Stimulated activated CD4-positive, alpha-beta T cell treated with anti-CD3 and anti-CD28 coated beads, Interleukin-2, amount 100 ng/mL, for 48 hours (primary cell): ENCODE data around the gene ACSL3.
"Not testable (repeated sequence)": the region's sequence is repeated elsewhere in the genome, so short reads cannot be mapped to it uniquely, and the experiment has no call there.

Source experiments
- DNase-seq, 2 donors: peaks; one replicate each; pipeline ENCODE4 v3.0.0-alpha.2; 2020

Gene ACSL3

GRCh38 chr2:222915092-222915957, 54.5 kb downstream of the ACSL3 start:
- no peak for DNase-seq

GRCh38 chr2:222916229-222917197, 55.7 kb downstream of the ACSL3 start:
- DNase-seq: no peak

GRCh38 chr2:222917212-222917611, 56.4 kb downstream of the ACSL3 start:
- not testable (repeated sequence) for DNase-seq

- no peak for DNase-seq
Observed at GRCh38 chr2:222919841-222920526, 59.1 kb downstream of the ACSL3 start.

GRCh38 chr2:222920657-222921186, 59.9 kb downstream of the ACSL3 start:
- DNase-seq: no peak

- no peak for DNase-seq
Observed at GRCh38 chr2:222922019-222922800, 61.4 kb downstream of the ACSL3 start.

- no peak for DNase-seq
Observed at GRCh38 chr2:222926915-222927314, 66.1 kb downstream of the ACSL3 start.

- no peak for DNase-seq
Observed at GRCh38 chr2:222927600-222927999, 66.8 kb downstream of the ACSL3 start.

- DNase-seq: no peak
Observed at GRCh38 chr2:222928335-222928734, 67.5 kb downstream of the ACSL3 start.

GRCh38 chr2:222930862-222931261, 70.0 kb downstream of the ACSL3 start:
- DNase-seq: no peak

GRCh38 chr2:222931659-222932058, 70.8 kb downstream of the ACSL3 start:
- no peak for DNase-seq

GRCh38 chr2:222933458-222933857, 72.6 kb downstream of the ACSL3 start:
- DNase-seq: no peak

GRCh38 chr2:222935688-222936298, 75.0 kb downstream of the ACSL3 start:
- no peak for DNase-seq

GRCh38 chr2:222936705-222937104, 75.9 kb downstream of the ACSL3 start:
- DNase-seq: no peak

- no peak for DNase-seq
Observed at GRCh38 chr2:222938327-222938726, 77.5 kb downstream of the ACSL3 start.

GRCh38 chr2:222939208-222939856, 78.5 kb downstream of the ACSL3 start:
- DNase-seq: peak; percentile 55 to 62

- no peak for DNase-seq
Observed at GRCh38 chr2:222939979-222940378, 79.1 kb downstream of the ACSL3 start.

- no peak for DNase-seq
Observed at GRCh38 chr2:222941510-222942032, 80.7 kb downstream of the ACSL3 start.

- DNase-seq: no peak
Observed at GRCh38 chr2:222942561-222942960, 81.7 kb downstream of the ACSL3 start.

GRCh38 chr2:222942977-222943376, 82.1 kb downstream of the ACSL3 start:
- DNase-seq: no peak

GRCh38 chr2:222943820-222944219, 83.0 kb downstream of the ACSL3 start:
- no peak for DNase-seq
